ENCODE data around the gene CRTC1. TPM values are rescaled to one million over a fixed set of nuclear protein-coding genes. Genes with fewer than 3 reads are reported as not detected.

CRTC1 gene
- total RNA-seq, 2 experiments from 2014 or later = 5.6 to 6.3 TPM

DNA sequence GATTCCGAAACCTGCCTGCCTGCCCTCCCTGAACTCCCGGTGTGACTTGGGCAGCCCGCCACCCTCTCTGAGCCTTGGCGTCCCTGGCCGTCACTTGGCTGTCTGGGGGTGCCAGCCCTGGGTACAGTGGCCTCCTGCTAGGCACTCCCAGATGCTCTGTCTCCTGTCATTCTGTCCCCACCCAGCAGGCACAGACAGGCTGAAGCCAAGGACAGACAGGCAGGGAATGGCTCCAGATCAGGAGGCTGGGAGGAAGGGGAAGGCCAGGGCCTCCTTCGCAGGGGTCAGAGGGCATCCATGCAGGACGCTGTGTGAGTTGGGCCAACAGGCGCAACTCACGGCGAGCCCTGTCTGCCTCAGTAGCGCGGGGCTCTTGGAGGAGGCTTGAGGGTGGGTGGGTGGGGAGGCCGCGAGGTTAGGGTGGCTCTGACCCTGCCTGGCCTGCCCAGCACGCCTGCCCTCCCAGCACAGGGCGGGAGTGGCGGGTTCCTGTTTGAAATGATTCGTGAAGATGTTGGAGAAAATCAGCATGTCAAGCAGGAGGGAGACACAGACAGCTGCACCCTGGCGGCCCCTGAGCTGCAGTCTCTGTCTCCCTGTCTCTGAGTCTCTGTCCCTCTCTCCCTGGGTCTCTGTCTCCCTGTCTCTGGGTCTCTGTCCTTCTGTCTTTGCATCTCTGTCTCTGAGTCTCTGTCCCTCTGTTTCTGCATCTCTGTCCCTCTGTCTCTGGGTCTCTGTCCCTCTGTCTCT, 27.0 kb upstream of the CRTC1 start:
- Mint-ChIP-seq H3K4me1 (ENCODE audit: low read depth) (peaks cover 5% of the 10 kb centered on the region), H3K4me3 (no peak overlapping the region), H3K27ac (no peak overlapping the region), H3K27me3 (no peaks in the 10 kb centered on the region), H3K9me3 (no peaks in the 10 kb centered on the region), H3K36me3 (peaks cover 4% of the 10 kb centered on the region)
- ChIA-PET CTCF (no interaction called here), POLR2A (no interaction called here)
- intact Hi-C loops (cut with micrococcal nuclease) = no loop called here
- no peak for DNase-seq

DNA sequence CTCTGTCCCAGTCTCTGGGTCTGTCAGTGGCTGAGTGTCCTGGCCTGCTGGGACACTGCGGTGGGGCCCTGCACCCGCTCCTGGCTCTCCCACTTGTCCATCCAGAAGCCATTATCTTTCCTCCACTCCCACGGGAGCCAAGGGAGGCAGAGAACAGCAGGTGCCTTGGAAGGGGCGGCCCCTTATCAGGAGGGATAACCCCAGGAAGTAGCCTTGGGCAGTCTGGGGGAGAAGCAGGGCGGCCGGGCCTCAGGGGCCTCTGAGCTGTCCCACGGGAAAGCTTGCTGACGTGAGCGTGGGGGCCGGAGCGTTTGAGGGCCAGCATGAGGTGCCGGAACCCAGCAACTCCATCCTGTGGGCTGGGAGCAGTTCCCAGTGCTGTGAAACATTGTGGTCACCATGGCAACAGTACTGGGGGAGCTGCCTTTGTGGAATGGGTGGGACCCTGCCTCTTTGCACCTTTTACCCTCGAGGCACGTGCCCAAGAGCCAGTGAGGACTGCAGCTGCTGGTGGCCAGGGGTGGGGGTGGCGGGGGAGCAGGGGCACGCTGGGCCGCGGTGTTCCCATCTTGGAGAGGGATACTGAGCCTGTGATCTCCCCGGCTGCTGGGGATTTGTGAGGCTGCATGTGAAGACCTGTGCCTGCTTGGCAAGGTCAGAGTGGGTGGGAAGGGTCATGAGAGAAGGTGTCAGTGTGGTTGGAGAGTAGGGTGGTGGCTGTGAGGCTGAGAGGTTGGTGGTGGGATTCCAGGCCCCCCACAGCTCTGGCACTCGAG, 25.7 kb upstream of the CRTC1 start:
- no peaks in the 10 kb centered on the region for H3K27me3 Mint-ChIP-seq
- H3K9me3 Mint-ChIP-seq = no peaks in the 10 kb centered on the region
- intact Hi-C loops (cut with micrococcal nuclease) = no loop called here
- no peak for DNase-seq
- no peak overlapping the region for H3K4me3 Mint-ChIP-seq
- peaks cover 5% of the 10 kb centered on the region for H3K4me1 Mint-ChIP-seq (ENCODE audit: low read depth)
- ChIA-PET CTCF (no interaction called here), POLR2A (no interaction called here)
- H3K36me3 Mint-ChIP-seq = no peaks in the 10 kb centered on the region
- no peak overlapping the region for H3K27ac Mint-ChIP-seq

DNA sequence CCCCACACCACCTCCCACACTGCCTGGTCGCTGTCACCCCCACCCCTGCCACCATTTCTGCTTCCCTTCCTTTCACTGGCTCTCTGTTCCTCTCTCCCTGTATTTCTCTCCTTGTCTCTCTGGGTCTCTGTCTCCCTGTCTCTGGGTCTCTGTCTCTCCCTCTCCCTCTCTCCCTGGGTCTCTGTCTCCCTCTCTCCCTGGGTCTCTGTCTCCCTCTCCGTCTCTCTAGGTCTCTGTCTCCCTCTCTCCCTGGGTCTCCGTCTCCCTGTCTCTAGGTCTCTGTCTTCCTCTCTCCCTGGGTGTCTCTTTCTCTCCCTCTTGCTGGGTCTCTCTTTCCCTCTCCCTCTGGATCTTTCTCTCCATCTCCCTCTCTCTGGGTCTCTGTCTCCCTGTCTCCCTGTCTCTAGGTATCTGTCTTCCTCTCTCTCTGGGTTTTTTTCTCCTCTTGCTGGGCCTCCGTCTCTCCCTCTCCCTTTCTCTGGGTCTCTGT, 25.1 kb upstream of the CRTC1 start:
- Mint-ChIP-seq H3K4me1 (ENCODE audit: low read depth) (peaks cover 5% of the 10 kb centered on the region), H3K9me3 (no peaks in the 10 kb centered on the region), H3K27ac (no peak overlapping the region), H3K36me3 (no peaks in the 10 kb centered on the region), H3K4me3 (no peak overlapping the region), H3K27me3 (no peaks in the 10 kb centered on the region)
- ChIA-PET POLR2A (no interaction called here), CTCF (no interaction called here)
- intact Hi-C loops (cut with micrococcal nuclease) = no loop called here
- DNase-seq = no peak

DNA sequence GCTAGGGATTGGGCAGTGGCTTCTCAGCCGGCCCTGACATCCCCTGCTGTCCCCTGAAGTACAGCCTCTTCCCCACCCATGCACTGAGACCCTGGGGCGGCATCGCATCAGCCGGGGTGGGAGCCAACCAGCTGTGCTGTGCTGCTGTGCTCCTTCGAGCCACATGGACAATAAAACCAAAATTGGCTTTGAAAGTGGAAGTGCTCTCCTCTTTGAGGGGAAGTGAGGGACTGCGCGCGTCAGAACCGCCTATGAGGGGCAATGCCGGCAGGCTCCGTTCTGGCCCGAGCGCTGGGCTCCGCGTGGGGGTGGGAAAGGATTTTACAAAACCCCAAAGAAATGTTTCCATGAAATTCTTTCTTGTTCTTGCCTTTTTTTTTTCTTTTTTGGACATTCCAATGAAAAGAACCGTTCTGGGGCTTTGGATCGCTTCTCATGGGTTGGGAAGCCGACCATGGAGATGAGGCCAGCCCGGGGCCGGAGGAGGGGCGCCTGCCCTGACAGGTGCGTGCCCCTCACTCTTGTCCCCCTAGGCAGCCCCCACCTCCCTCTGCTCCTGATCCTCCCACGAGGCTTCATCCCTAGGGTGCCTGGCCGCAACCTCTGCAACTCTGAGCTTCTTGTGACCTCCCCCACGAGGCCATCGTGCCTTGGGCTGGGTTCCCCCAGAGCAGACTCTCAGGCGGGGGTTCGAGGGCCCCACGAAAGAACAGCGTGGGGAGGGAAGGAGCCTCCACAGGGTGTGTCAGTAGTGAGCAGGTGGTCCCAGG, 24.0 kb upstream of the CRTC1 start:
- Mint-ChIP-seq H3K4me3 (no peak overlapping the region), H3K27me3 (no peaks in the 10 kb centered on the region), H3K9me3 (no peaks in the 10 kb centered on the region), H3K4me1 (ENCODE audit: low read depth) (peaks cover 5% of the 10 kb centered on the region), H3K36me3 (no peaks in the 10 kb centered on the region), H3K27ac (no peak overlapping the region)
- intact Hi-C loops (cut with micrococcal nuclease) = no loop called here
- ChIA-PET POLR2A (no interaction called here), CTCF (no interaction called here)
- no peak for DNase-seq

DNA sequence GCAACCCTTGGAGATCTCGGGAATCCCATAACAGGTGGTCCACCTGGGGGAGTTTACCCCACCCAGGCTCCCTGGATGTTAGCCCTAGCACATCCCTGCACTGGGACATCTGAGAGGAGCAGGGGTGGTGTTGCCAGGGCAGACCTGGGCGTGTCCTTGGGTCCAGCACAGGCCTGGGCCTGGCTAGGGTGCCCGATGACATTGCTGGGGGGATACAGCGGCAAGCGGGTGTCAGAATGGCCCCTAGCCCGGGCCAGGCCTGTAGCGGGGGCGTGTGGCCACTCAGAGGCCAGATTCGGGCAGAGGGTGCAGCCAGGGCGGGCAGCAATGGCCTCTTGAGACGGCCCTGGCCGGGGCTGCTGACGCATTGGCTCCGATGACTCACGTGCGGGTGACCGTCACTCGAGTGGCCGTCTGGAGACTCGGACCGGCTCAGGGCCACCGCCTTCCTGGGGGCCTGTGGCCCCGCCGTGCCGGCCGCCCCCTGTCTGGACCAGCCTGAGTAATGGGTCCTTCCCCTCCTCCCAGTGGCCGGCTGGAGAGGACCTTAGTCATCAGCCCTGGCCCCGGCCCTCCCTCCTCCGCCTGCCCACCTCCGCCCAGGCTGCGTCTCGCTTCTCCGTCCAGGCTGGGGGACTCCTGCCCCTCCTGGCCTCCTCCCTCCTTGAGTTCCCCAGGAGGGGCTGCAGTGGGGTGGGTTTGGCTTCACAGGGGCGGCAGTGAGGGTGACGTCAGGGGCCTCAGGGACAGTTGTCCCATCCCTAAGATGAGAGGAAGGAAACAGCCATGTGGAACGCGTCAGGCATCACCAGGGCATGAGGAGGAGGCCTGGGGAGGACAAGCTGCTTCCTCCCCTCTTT, 23.2 kb upstream of the CRTC1 start:
- Mint-ChIP-seq H3K4me1 (ENCODE audit: low read depth) (peaks cover 5% of the 10 kb centered on the region), H3K27ac (no peak overlapping the region), H3K36me3 (no peaks in the 10 kb centered on the region), H3K27me3 (no peaks in the 10 kb centered on the region), H3K9me3 (no peaks in the 10 kb centered on the region), H3K4me3 (no peak overlapping the region)
- ChIA-PET POLR2A (no interaction called here), CTCF (interaction anchor here (0.8 kb wide), 1 partner anchor 190 kb away, joined by 3 read pairs; no protein-coding TSS in a partner anchor)
- intact Hi-C loops (cut with micrococcal nuclease) = no loop called here
- no peak for DNase-seq

DNA sequence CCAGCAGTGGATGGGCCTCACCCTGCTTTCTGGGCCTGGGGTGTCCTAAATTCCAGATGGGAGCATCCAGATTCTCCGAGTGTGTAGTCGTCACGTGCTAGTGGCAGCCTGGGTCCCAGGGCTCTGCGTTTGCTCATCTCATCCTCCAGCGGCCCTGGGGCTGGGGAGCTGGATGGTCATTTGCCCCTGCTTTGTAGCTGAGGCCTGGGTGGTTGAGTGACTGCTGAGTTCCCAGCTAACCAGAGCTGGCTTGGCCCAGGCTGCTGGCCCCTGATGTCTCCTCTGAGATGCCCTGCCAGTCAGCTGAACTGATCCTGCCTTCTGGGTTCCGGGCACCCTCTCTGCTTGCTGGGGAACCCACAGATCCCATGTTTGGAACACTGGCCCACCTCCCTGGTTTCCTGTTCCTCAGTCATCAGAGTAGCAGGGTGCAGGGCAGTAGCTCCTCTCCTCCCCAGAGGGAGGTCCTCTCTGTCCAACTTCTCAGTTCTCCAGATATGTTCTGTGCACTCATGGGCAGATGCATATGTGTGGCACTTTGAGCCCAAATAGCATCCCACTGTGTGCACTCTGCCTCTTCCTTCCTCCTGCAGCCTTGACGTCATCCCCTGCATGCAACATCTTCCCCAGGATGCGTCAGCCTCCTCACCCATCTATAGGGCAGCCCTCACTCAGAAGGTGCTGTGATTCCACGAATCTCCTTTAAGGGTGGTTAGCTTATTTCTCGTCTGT, 22.4 kb upstream of the CRTC1 start:
- Mint-ChIP-seq H3K27ac (no peak overlapping the region), H3K27me3 (no peaks in the 10 kb centered on the region), H3K36me3 (no peaks in the 10 kb centered on the region), H3K9me3 (no peaks in the 10 kb centered on the region), H3K4me3 (no peak overlapping the region), H3K4me1 (ENCODE audit: low read depth) (peaks cover 5% of the 10 kb centered on the region)
- intact Hi-C loops (cut with micrococcal nuclease) = no loop called here
- ChIA-PET POLR2A (no interaction called here), CTCF (interaction anchor here (0.8 kb wide), 1 partner anchor 191 kb away, joined by 3 read pairs; no protein-coding TSS in a partner anchor)
- DNase-seq = no peak

DNA sequence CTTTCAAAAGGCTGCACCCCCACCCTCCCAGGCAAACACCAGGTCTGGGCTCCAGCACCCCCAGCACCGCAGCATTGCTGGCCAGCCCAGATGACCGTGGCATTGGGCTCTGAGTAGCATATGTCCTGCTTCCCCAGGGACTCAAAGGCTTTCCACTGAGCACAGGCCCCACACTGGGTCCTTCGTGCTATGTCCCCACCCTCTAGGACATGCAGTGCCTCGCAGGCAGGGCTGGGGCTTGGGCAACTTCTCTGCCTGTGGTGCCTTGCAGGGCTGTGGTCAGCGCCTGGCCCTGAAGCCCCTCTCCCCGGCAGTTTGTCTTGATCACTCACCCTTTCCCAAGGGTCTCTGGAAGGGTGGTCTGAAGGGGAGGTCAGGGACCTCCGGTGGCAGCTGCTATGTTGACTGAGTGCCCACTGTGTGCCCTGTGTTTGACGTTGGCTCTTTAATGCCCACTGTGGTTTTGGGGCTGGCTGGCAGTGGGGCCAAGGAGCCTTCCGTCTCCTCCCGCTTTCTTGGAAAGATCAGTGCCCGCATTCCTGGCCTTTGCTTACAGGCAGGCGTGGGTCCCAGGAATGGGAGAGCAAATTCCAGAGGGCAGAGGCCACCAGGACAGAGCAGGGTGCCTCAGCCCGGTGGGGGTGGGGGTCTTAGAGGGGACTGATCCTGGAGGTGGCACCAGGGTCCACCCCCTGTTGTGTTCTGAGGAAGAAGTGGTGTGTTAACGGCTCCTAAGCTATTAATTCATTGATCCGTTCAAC, 20.3 kb upstream of the CRTC1 start:
- ChIA-PET CTCF (no interaction called here), POLR2A (no interaction called here)
- DNase-seq = no peak
- Mint-ChIP-seq H3K9me3 (no peaks in the 10 kb centered on the region), H3K27ac (no peak overlapping the region), H3K36me3 (no peaks in the 10 kb centered on the region), H3K4me3 (no peak overlapping the region), H3K4me1 (ENCODE audit: low read depth) (no peaks in the 10 kb centered on the region), H3K27me3 (no peaks in the 10 kb centered on the region)
- intact Hi-C loops (cut with micrococcal nuclease) = no loop called here

DNA sequence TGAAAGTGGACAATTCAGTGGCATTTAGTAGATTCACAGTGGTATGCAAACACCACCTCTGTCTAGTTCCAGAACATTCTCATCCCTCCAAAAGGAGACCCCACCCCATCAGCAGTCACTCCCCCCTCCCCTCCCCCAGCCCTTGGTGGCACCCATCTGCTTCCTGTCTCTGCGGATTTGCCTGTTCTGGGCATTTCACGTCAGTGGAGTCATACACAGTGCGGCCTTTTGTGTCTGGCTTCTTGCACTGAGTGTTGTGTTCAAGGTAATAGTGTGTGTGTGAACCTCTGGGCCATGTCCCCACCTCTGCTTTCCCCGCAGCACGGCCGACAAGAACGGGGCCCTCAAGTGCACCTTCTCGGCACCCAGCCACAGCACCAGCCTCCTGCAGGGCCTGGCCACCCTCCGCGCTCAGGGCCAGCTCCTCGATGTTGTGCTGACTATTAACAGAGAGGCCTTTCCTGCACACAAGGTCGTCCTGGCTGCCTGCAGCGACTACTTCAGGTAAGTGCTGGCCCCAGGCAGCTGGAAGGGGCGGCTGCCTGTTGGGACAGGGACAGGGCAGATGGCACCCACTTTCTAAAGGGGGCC, 19.4 kb upstream of the CRTC1 start:
- intact Hi-C loops (cut with micrococcal nuclease) = no loop called here

DNA sequence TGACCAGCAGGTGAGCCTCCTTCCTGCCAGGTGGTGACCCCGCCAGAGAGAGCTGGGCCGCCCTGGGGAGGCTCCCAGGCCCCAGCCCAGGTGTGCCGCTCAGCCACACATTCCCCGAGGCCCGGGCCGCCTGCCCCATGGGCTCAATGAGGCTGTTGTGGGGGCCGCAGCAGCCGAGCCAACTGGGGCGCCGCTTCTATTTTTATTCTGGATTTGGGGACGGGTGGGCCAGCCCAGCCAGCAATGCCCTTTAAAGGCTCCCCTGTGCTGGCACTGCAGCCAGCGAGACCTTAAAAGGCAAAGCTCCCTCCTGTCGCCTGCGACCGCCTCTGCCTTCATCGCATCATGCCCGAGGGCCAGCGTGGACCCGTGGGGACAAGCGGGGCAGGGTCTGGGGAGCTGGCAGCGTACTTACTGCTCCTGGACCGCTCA, 17.7 kb upstream of the CRTC1 start:
- POLR2A ChIA-PET = no interaction called here

More for the DNA sequence above, 19.4 kb upstream of the CRTC1 start:
- no peaks in the 10 kb centered on the region for H3K4me1 Mint-ChIP-seq (ENCODE audit: low read depth)
- H3K36me3 Mint-ChIP-seq = no peaks in the 10 kb centered on the region
- no peaks in the 10 kb centered on the region for H3K9me3 Mint-ChIP-seq
- no peak overlapping the region for H3K27ac Mint-ChIP-seq
- no peaks in the 10 kb centered on the region for H3K27me3 Mint-ChIP-seq
- no peak overlapping the region for H3K4me3 Mint-ChIP-seq
- CTCF ChIA-PET = no interaction called here
- no peak for DNase-seq
- POLR2A ChIA-PET = no interaction called here

DNA sequence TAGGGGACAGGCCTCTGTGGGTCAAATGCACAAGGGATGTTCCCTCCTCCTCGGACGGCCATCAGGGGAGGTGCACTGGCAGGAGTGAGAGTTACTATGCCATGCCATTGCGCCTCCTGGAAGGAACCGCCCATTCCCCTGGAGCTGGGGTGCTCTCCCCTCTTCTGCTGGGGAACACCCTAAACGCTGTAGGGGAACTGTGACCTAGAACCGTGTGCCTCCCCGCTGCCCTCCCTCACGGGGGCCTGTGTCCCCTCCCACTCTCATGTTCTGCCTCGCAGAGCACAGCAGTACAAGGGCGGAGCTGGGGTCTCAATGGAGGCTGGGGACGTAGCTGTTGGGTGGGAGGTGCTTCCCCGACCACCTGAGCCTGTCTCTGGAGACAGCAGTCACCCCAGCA, 17.2 kb upstream of the CRTC1 start:
- no peaks in the 10 kb centered on the region for H3K9me3 Mint-ChIP-seq
- no peaks in the 10 kb centered on the region for H3K27me3 Mint-ChIP-seq
- ChIA-PET CTCF (no interaction called here), POLR2A (no interaction called here)
- H3K4me1 Mint-ChIP-seq (ENCODE audit: low read depth) = no peaks in the 10 kb centered on the region
- intact Hi-C loops (cut with micrococcal nuclease) = no loop called here
- H3K4me3 Mint-ChIP-seq = no peak overlapping the region
- no peak overlapping the region for H3K27ac Mint-ChIP-seq
- no peak for DNase-seq
- peaks cover 7% of the 10 kb centered on the region for H3K36me3 Mint-ChIP-seq

More for the DNA sequence above, 17.7 kb upstream of the CRTC1 start:
- Mint-ChIP-seq H3K4me3 (no peak overlapping the region), H3K36me3 (peaks cover 7% of the 10 kb centered on the region), H3K27me3 (no peaks in the 10 kb centered on the region), H3K9me3 (no peaks in the 10 kb centered on the region), H3K4me1 (ENCODE audit: low read depth) (no peaks in the 10 kb centered on the region), H3K27ac (no peak overlapping the region)
- DNase-seq = no peak
- intact Hi-C loops (cut with micrococcal nuclease) = no loop called here
- CTCF ChIA-PET = interaction anchor here (0.5 kb wide), 1 partner anchor 28 kb away, joined by 4 read pairs; no protein-coding TSS in a partner anchor

All from activated CD4-positive, alpha-beta memory T cell treated with anti-CD3 and anti-CD28 coated beads for 36 hours (primary cell).